PC-3 (cell line): ENCODE data around the gene GPRIN1. TPM values are rescaled to one million over a fixed set of nuclear protein-coding genes. Genes with fewer than 3 reads are reported as not detected.

Source experiments
- ATAC-seq: fragments of 200-7000 bp; cut with Tn5 transposase; 2 replicates; pipeline ENCODE4 v1.9.1; 2020; ENCODE audit warnings: mild to moderate bottlenecking, moderate library complexity
- BruUV-seq: library from RNA; stranded (reverse); fragments of 400-500 nt; replicated peaks from 2 replicates; lab custom pipeline; 2021; lab: Mats Ljungman, UMichigan
- CTCF ChIA-PET: fragments of 300-600 bp; sonication (Branson Sonifier 250); formaldehyde crosslinking; loops from one replicate; lab custom pipeline; 2022; ENCODE audit warnings: antibody characterized with exemption; lab: Charles Lee
- POLR2A ChIA-PET: fragments of 300-600 bp; sonication (Branson Sonifier 250); formaldehyde crosslinking; loops from one replicate; lab custom pipeline; 2022; ENCODE audit warnings: antibody characterized with exemption; ENCODE audit not compliant: unreplicated experiment; lab: Charles Lee
- DNase-seq: peaks from one replicate; pipeline ENCODE4 v3.0.0-alpha.2; 2015
- H2AFZ ChIP-seq: fragments of 300-600 bp; sonication (generic); 2 replicates; pipeline ENCODE4 v1.6.0; 2016; ENCODE audit warnings: antibody characterized with exemption, low read length
- H3F3A ChIP-seq: fragments of 300-600 bp; sonication (generic); one replicate; pipeline ENCODE4 v1.6.0; 2017; ENCODE audit warnings: antibody characterized with exemption, low read length, control low read depth, mild to moderate bottlenecking; ENCODE audit not compliant: unreplicated experiment
- H3K27ac ChIP-seq: fragments of 300-600 bp; sonication (generic); 2 replicates; pipeline ENCODE4 v1.5.1; 2016; ENCODE audit warnings: mild to moderate bottlenecking, low read length
- H3K27me3 ChIP-seq: fragments of 300-600 bp; sonication (generic); 2 replicates; pipeline ENCODE4 v1.6.1; 2016; ENCODE audit warnings: low read length, mixed read lengths
- H3K36me3 ChIP-seq: fragments of 300-600 bp; sonication (generic); 2 replicates; pipeline ENCODE4 v1.6.1; 2016; ENCODE audit warnings: low read depth, mixed run types, low read length, mixed read lengths
- H3K4me1 ChIP-seq: fragments of 300-600 bp; sonication (generic); 2 replicates; pipeline ENCODE4 v1.5.1; 2016; ENCODE audit warnings: low read length; ENCODE audit not compliant: insufficient read depth
- H3K4me2 ChIP-seq: fragments of 300-600 bp; sonication (generic); 2 replicates; pipeline ENCODE4 v1.6.0; 2016; ENCODE audit warnings: low read length
- H3K4me3 ChIP-seq: fragments of 300-600 bp; sonication (generic); 2 replicates; pipeline ENCODE4 v1.5.1; 2016; ENCODE audit warnings: mild to moderate bottlenecking, low read length, mixed read lengths
- H3K79me2 ChIP-seq: fragments of 300-600 bp; sonication (generic); 2 replicates; pipeline ENCODE4 v1.6.1; 2017; ENCODE audit warnings: low read length, mixed read lengths
- H3K9ac ChIP-seq: fragments of 300-600 bp; sonication (generic); 2 replicates; pipeline ENCODE4 v1.6.0; 2016; ENCODE audit warnings: mild to moderate bottlenecking, low read length
- H3K9me2 ChIP-seq: fragments of 300-600 bp; sonication (generic); replicated peaks from 2 replicates; pipeline ENCODE4 v1.6.1; 2016; ENCODE audit warnings: mixed run types, low read length, mixed read lengths
- H3K9me3 ChIP-seq: fragments of 300-600 bp; sonication (generic); 2 replicates; pipeline ENCODE4 v1.6.1; 2016; ENCODE audit warnings: low read length, mixed read lengths
- H4K20me1 ChIP-seq: fragments of 300-600 bp; sonication (generic); 2 replicates; pipeline ENCODE4 v1.6.1; 2016; ENCODE audit warnings: low read length, mixed read lengths
- CTCF ChIP-seq: fragments of 300-600 bp; sonication (generic); conservative IDR thresholded peaks from 2 replicates; pipeline ENCODE4 v1.5.1; 2017; ENCODE audit warnings: antibody characterized with exemption, low read depth, mild to moderate bottlenecking, low read length
- EZH2 ChIP-seq: fragments of 300-600 bp; sonication (generic); IDR thresholded peaks from one replicate; pipeline ENCODE4 v1.6.1; 2017; ENCODE audit warnings: antibody characterized with exemption, mild to moderate bottlenecking, low read length; ENCODE audit not compliant: unreplicated experiment
- EZH2phosphoT487 ChIP-seq: fragments of 300-600 bp; sonication (generic); IDR thresholded peaks from 2 replicates; pipeline ENCODE4 v1.6.1; 2018; ENCODE audit warnings: mild to moderate bottlenecking, antibody characterized with exemption, low read length, borderline replicate concordance
- intact Hi-C: fragments of 100-400 bp; cut with micrococcal nuclease; formaldehyde crosslinking; loops from 2 replicates; pipeline ENCODE4 v1.9.0; 2023
- total RNA-seq: library from RNA; depleted of rRNA; stranded (reverse); fragments of >200 nt; gene quantifications from 2 replicates; pipeline ENCODE4 v1.2.3, GENCODE V29; 2014

The GPRIN1 gene
- total RNA-seq, 1 experiment from 2014 or later, result 18.7 TPM

DNA sequence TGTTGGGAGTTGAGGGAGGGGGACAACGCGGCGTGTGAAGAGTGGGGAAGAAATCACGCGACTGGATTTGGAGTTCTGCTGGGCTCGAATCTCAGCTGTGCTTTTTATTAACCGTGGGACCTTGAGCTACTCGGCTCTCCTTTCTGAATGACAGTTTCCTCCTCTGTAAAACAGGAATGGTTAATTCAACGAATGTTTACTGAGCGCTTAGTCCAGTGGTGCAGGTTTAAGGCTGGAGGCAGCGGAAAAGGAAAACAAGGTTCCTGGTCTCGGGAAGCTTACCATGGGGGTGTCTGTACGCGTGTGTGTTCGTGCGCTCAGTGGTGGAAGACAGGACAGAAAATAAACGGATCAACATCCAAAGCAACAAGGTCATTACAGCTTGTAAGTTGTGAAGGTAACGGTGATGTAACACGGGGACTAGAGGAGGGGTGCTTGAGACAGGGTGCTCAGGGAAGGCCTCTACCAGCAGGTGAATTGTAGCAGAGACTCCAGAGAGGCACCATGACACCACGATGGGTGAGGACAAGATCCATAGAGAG is 20.8 kb upstream of the GPRIN1 start:
- ChIA-PET POLR2A (no interaction called here), CTCF (interaction anchor here (1.0 to 1.3 kb wide), 2 partner anchors 16 kb away, joined by 3 to 5 read pairs; partner anchors contain the start of gene TSPAN17)
- Histone ChIP-seq H3K27me3 (peaks cover 18% of the 10 kb centered on the region; the same call in 1 of the 2 replicates), H3F3A (no peaks in the 10 kb centered on the region), H2AFZ (peak overlapping the region; percentile 69), H4K20me1 (no peaks in the 10 kb centered on the region), H3K9me2 (no peaks in the 10 kb centered on the region), H3K4me1 (peaks cover 35% of the 10 kb centered on the region), H3K36me3 (no peaks in the 10 kb centered on the region), H3K4me3 (peak overlapping the region; percentile 66), H3K79me2 (no peaks in the 10 kb centered on the region), H3K27ac (no peak overlapping the region), H3K9ac (no peak overlapping the region), H3K9me3 (no peaks in the 10 kb centered on the region), H3K4me2 (peak overlapping the region; percentile 82)
- ATAC-seq (peak; percentile 3; the same call in 1 of the 2 replicates), DNase-seq (no peak)
- BruUV-seq, result no TSS peak
- intact Hi-C loops, result no loop called here
- TF ChIP-seq EZH2phosphoT487 (no peak), CTCF (no peak), EZH2 (no peak)

- peaks cover 42% of the 10 kb centered on the region for H3K4me1 ChIP-seq
- H3K4me2 ChIP-seq, result peak within 1 kb of the TSS; percentile 82
- intact Hi-C loops, result no loop called here
Measured at GRCh38 chr5:176629853-176630680, 20.1 kb upstream of the GPRIN1 start, which contains the start of the genes EIF4E1B and SNCB. TSS of gene EIF4E1B (plus strand) at chr5:176630675. CDS start at chr5:176642788, 12,113 bp downstream. TSS of gene SNCB (minus strand) at chr5:176630534. CDS start at chr5:176629654, 880 bp downstream.

More at GRCh38 chr5:176629853-176630680, 20.1 kb upstream of the GPRIN1 start, which contains the start of the genes EIF4E1B and SNCB:
- Histone ChIP-seq H3K9ac (no peak within 1 kb of the TSS), H3K27me3 (peaks cover 18% of the 10 kb centered on the region; the same call in 1 of the 2 replicates), H3K9me2 (no peaks in the 10 kb centered on the region), H3K4me3 (peak within 1 kb of the TSS; percentile 66), H3K27ac (no peak within 1 kb of the TSS), H3K36me3 (no peaks in the 10 kb centered on the region), H2AFZ (peak within 1 kb of the TSS; percentile 69), H3K9me3 (no peaks in the 10 kb centered on the region), H3F3A (no peaks in the 10 kb centered on the region), H3K79me2 (no peaks in the 10 kb centered on the region), H4K20me1 (no peaks in the 10 kb centered on the region)
- DNase-seq, result peak; percentile 65
- peak; percentile 76 for ATAC-seq
- ChIA-PET CTCF (interaction anchor here (1.0 to 1.3 kb wide), 2 partner anchors 15 to 17 kb away, joined by 3 to 5 read pairs; partner anchors contain the start of gene TSPAN17), POLR2A (interaction anchor here (0.6 kb wide), 1 partner anchor 25 kb away, joined by 8 read pairs; no protein-coding TSS in a partner anchor)
- TF ChIP-seq EZH2phosphoT487 (no peak), EZH2 (peak; percentile 45), CTCF (0 out of 2 replicates have a peak, but pooled peaks have one; percentile 14)
- BruUV-seq, result no TSS peak
